ENCODE data around the gene TTLL11.

DNA sequence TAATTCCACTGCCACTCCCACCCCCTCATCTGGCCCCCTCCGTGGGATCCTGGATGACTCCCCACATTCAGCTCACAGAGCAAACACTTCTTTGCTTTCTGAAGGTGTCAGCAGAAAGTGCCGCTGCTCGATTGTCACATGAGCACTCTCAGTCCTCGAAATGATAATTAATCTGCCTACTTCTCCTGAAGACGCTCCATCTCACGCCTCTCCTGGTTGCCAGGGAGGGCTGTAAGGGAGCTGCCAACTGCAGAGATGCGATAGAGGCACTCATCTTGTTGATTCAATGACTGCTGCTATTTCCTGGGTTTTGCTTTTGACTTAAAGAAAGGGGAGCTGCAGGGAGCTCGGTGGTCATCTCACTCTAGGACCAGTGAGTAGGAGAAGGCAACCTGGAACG is 235.2 kb downstream of the TTLL11 start:
- TF ChIP-seq, protein P1, sequence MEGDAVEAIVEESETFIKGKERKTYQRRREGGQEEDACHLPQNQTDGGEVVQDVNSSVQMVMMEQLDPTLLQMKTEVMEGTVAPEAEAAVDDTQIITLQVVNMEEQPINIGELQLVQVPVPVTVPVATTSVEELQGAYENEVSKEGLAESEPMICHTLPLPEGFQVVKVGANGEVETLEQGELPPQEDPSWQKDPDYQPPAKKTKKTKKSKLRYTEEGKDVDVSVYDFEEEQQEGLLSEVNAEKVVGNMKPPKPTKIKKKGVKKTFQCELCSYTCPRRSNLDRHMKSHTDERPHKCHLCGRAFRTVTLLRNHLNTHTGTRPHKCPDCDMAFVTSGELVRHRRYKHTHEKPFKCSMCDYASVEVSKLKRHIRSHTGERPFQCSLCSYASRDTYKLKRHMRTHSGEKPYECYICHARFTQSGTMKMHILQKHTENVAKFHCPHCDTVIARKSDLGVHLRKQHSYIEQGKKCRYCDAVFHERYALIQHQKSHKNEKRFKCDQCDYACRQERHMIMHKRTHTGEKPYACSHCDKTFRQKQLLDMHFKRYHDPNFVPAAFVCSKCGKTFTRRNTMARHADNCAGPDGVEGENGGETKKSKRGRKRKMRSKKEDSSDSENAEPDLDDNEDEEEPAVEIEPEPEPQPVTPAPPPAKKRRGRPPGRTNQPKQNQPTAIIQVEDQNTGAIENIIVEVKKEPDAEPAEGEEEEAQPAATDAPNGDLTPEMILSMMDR (IDR thresholded peaks at IDR 0.05): no peak
- TF ChIP-seq POLR2A (IDR thresholded peaks at IDR 0.05): no peak

Data from Peyer's patch (tissue), 4 donors.